Activated CD8-positive, alpha-beta memory T cell treated with anti-CD3 and anti-CD28 coated beads, Interleukin-2, amount 10 ng/mL, durations not matched to agents 7 days and 5 days (primary cell): ENCODE results near the gene SQOR. TPM values are rescaled to one million over a fixed set of nuclear protein-coding genes. Genes with fewer than 3 reads are reported as not detected.

Experiments used
- ATAC-seq: fragments of 150-1000 bp; cut with Tn5 transposase; one replicate; pipeline ENCODE4 v1.10.0; 2021; ENCODE audit warnings: moderate library complexity
- CTCF ChIA-PET: fragments of 350-600 bp; sonication (Branson Sonifier 250); formaldehyde crosslinking; loops from one replicate; lab custom pipeline; 2021; ENCODE audit warnings: antibody characterized with exemption; lab: Charles Lee
- DNase-seq: peaks from one replicate; pipeline ENCODE4 v3.0.0-alpha.2; 2020
- H3K27ac Mint-ChIP-seq: one replicate; pipeline ENCODE4 v1.8.0; 2021; ENCODE audit warnings: mild to moderate bottlenecking, mixed read lengths
- H3K27me3 Mint-ChIP-seq: one replicate; pipeline ENCODE4 v1.8.0; 2021; ENCODE audit warnings: mixed read lengths
- H3K36me3 Mint-ChIP-seq: one replicate; pipeline ENCODE4 v1.8.0; 2021; ENCODE audit warnings: mild to moderate bottlenecking, mixed read lengths
- H3K4me1 Mint-ChIP-seq: one replicate; pipeline ENCODE4 v1.8.0; 2021; ENCODE audit warnings: mixed read lengths
- H3K4me3 Mint-ChIP-seq: one replicate; pipeline ENCODE4 v1.8.0; 2021; ENCODE audit warnings: mild to moderate bottlenecking, moderate library complexity, mixed read lengths
- H3K9me3 Mint-ChIP-seq: one replicate; pipeline ENCODE4 v1.8.0; 2022; ENCODE audit warnings: low read depth, mixed read lengths
- total RNA-seq, 2 experiments: library from RNA; stranded (reverse); gene quantifications; one replicate each; pipeline ENCODE4 v1.2.3, GENCODE V29; 2021

Gene SQOR
- total RNA-seq, 2 experiments from 2014 or later, result 79.8 to 86.4 TPM

GRCh38 chr15:45670091-45670490 is 35.3 kb downstream of the SQOR start:
- CTCF ChIA-PET, result interaction anchor here (1.3 kb wide), 1 partner anchor 35 kb away, joined by 3 read pairs; no protein-coding TSS in a partner anchor
- ATAC-seq (no peak), DNase-seq (no peak)
- Mint-ChIP-seq H3K4me3 (no peak overlapping the region), H3K4me1 (peaks cover 10% of the 10 kb centered on the region), H3K9me3 (no peaks in the 10 kb centered on the region), H3K36me3 (peaks cover 27% of the 10 kb centered on the region), H3K27ac (no peak overlapping the region), H3K27me3 (no peaks in the 10 kb centered on the region)

- CTCF ChIA-PET, result interaction anchor here (1.3 kb wide), 1 partner anchor 35 kb away, joined by 3 read pairs; no protein-coding TSS in a partner anchor
- H3K27me3 Mint-ChIP-seq, result no peaks in the 10 kb centered on the region
- H3K4me3 Mint-ChIP-seq, result no peak overlapping the region
- H3K27ac Mint-ChIP-seq, result no peak overlapping the region
- H3K4me1 Mint-ChIP-seq, result peaks cover 10% of the 10 kb centered on the region
- DNase-seq (no peak), ATAC-seq (no peak)
- peaks cover 25% of the 10 kb centered on the region for H3K36me3 Mint-ChIP-seq
- no peaks in the 10 kb centered on the region for H3K9me3 Mint-ChIP-seq
Observed at GRCh38 chr15:45670511-45670910, 35.7 kb downstream of the SQOR start.

- peaks cover 38% of the 10 kb centered on the region for H3K36me3 Mint-ChIP-seq
- no peak for DNase-seq
- H3K4me1 Mint-ChIP-seq, result peaks cover 4% of the 10 kb centered on the region
Observed at GRCh38 chr15:45674677-45675076, 39.8 kb downstream of the SQOR start.

GRCh38 chr15:45677797-45678196 is 43.0 kb downstream of the SQOR start:
- ATAC-seq (no peak), DNase-seq (no peak)
- peaks cover 46% of the 10 kb centered on the region for H3K36me3 Mint-ChIP-seq
- no peak overlapping the region for H3K27ac Mint-ChIP-seq
- no peak overlapping the region for H3K4me3 Mint-ChIP-seq
- CTCF ChIA-PET, result interaction anchor here (1.0 kb wide), 1 partner anchor 28 kb away, joined by 4 read pairs; no protein-coding TSS in a partner anchor
- H3K27me3 Mint-ChIP-seq, result no peaks in the 10 kb centered on the region
- no peaks in the 10 kb centered on the region for H3K9me3 Mint-ChIP-seq
- H3K4me1 Mint-ChIP-seq, result peaks cover 4% of the 10 kb centered on the region

More at GRCh38 chr15:45674677-45675076, 39.8 kb downstream of the SQOR start:
- CTCF ChIA-PET, result no interaction called here
- no peak for ATAC-seq
- Mint-ChIP-seq H3K4me3 (no peak overlapping the region), H3K27ac (no peak overlapping the region), H3K27me3 (no peaks in the 10 kb centered on the region), H3K9me3 (no peaks in the 10 kb centered on the region)

GRCh38 chr15:45678459-45679178 is 43.8 kb downstream of the SQOR start:
- Mint-ChIP-seq H3K36me3 (peaks cover 50% of the 10 kb centered on the region), H3K4me3 (no peak overlapping the region), H3K9me3 (no peaks in the 10 kb centered on the region), H3K27me3 (no peaks in the 10 kb centered on the region), H3K27ac (no peak overlapping the region), H3K4me1 (peaks cover 4% of the 10 kb centered on the region)
- ATAC-seq (no peak), DNase-seq (no peak)
- CTCF ChIA-PET, result interaction anchor here (1.0 kb wide), 1 partner anchor 27 kb away, joined by 4 read pairs; no protein-coding TSS in a partner anchor

- Mint-ChIP-seq H3K4me3 (no peak overlapping the region), H3K9me3 (no peaks in the 10 kb centered on the region), H3K36me3 (peaks cover 49% of the 10 kb centered on the region), H3K27me3 (no peaks in the 10 kb centered on the region), H3K27ac (no peak overlapping the region), H3K4me1 (no peaks in the 10 kb centered on the region)
- ATAC-seq (no peak), DNase-seq (no peak)
- CTCF ChIA-PET, result interaction anchor here (1.4 kb wide), 1 partner anchor 21 kb away, joined by 8 read pairs; no protein-coding TSS in a partner anchor
Observed at GRCh38 chr15:45684533-45684932, 49.7 kb downstream of the SQOR start.

GRCh38 chr15:45689616-45690015 is 54.8 kb downstream of the SQOR start:
- Mint-ChIP-seq H3K4me3 (no peak overlapping the region), H3K27ac (no peak overlapping the region), H3K9me3 (no peaks in the 10 kb centered on the region), H3K4me1 (no peaks in the 10 kb centered on the region), H3K36me3 (peaks cover 39% of the 10 kb centered on the region), H3K27me3 (no peaks in the 10 kb centered on the region)
- DNase-seq (no peak), ATAC-seq (no peak)
- CTCF ChIA-PET, result no interaction called here

GRCh38 chr15:45690581-45691260 is 55.9 kb downstream of the SQOR start:
- CTCF ChIA-PET, result interaction anchor here (0.9 kb wide), 1 partner anchor 15 kb away, joined by 3 read pairs; no protein-coding TSS in a partner anchor
- H3K36me3 Mint-ChIP-seq, result peaks cover 35% of the 10 kb centered on the region
- no peaks in the 10 kb centered on the region for H3K27me3 Mint-ChIP-seq
- ATAC-seq (no peak), DNase-seq (no peak)
- no peaks in the 10 kb centered on the region for H3K4me1 Mint-ChIP-seq
- no peaks in the 10 kb centered on the region for H3K9me3 Mint-ChIP-seq
- no peak overlapping the region for H3K27ac Mint-ChIP-seq
- H3K4me3 Mint-ChIP-seq, result no peak overlapping the region

- no peaks in the 10 kb centered on the region for H3K9me3 Mint-ChIP-seq
- H3K4me1 Mint-ChIP-seq, result peaks cover 13% of the 10 kb centered on the region
- CTCF ChIA-PET, result interaction anchor here (1.0 kb wide), 1 partner anchor 19 kb away, joined by 3 read pairs; no protein-coding TSS in a partner anchor
- H3K27ac Mint-ChIP-seq, result no peak overlapping the region
- no peaks in the 10 kb centered on the region for H3K36me3 Mint-ChIP-seq
- DNase-seq, result no peak
- ATAC-seq, result no peak
- peaks cover 13% of the 10 kb centered on the region for H3K27me3 Mint-ChIP-seq
- H3K4me3 Mint-ChIP-seq, result no peak overlapping the region
Observed at GRCh38 chr15:45701108-45701507, 66.3 kb downstream of the SQOR start.

- Mint-ChIP-seq H3K4me1 (peaks cover 13% of the 10 kb centered on the region), H3K27ac (no peak overlapping the region), H3K27me3 (peaks cover 13% of the 10 kb centered on the region), H3K36me3 (no peaks in the 10 kb centered on the region), H3K4me3 (no peak overlapping the region), H3K9me3 (no peaks in the 10 kb centered on the region)
- DNase-seq (no peak), ATAC-seq (no peak)
- CTCF ChIA-PET, result no interaction called here
Observed at GRCh38 chr15:45702041-45702440, 67.2 kb downstream of the SQOR start.

- CTCF ChIA-PET, result interaction anchor here (0.7 kb wide), 1 partner anchor 11 kb away, joined by 3 read pairs; no protein-coding TSS in a partner anchor
- Mint-ChIP-seq H3K36me3 (no peaks in the 10 kb centered on the region), H3K27ac (no peak overlapping the region), H3K27me3 (peaks cover 13% of the 10 kb centered on the region), H3K4me3 (no peak overlapping the region), H3K4me1 (peaks cover 13% of the 10 kb centered on the region), H3K9me3 (no peaks in the 10 kb centered on the region)
- DNase-seq, result no peak
- no peak for ATAC-seq
Observed at GRCh38 chr15:45703670-45704328, 69.0 kb downstream of the SQOR start.

- DNase-seq (no peak), ATAC-seq (peak; percentile 32)
- CTCF ChIA-PET, result interaction anchor here (0.7 to 1.9 kb wide), 15 partner anchors 10 to 96 kb away, joined by 3 to 14 read pairs (median 5); no protein-coding TSS in a partner anchor
- Mint-ChIP-seq H3K9me3 (no peaks in the 10 kb centered on the region), H3K36me3 (no peaks in the 10 kb centered on the region), H3K27ac (no peak overlapping the region), H3K4me3 (peak overlapping the region; percentile 79), H3K4me1 (peaks cover 13% of the 10 kb centered on the region), H3K27me3 (peaks cover 13% of the 10 kb centered on the region)
Observed at GRCh38 chr15:45704329-45705249, 69.8 kb downstream of the SQOR start.
